Keratinocyte (primary cell): Measurements from ENCODE around the gene TOMM22. TPM values are rescaled to one million over a fixed set of nuclear protein-coding genes. Genes with fewer than 3 reads are reported as not detected.
A peak's percentile ranks its signal among the peaks of the same experiment; 100 is the strongest.

Experiments used
- DNase-seq: peaks from one replicate; pipeline ENCODE4 v3.0.0-alpha.2; 2011; ENCODE audit warnings: low read depth, missing footprints, low spot score
- FAIRE-seq: peaks from 2 replicates; lab custom pipeline; 2011; peaks lifted over from hg19 to GRCh38; lab: Jason Lieb, UNC
- H2AFZ ChIP-seq: 2 replicates; pipeline ENCODE4 v1.6.0; 2012; ENCODE audit warnings: low read length, control low read depth, inconsistent platforms; ENCODE audit not compliant: control insufficient read depth
- H3K27ac ChIP-seq: 2 replicates; pipeline ENCODE4 v1.5.1; 2011; ENCODE audit warnings: low read length; ENCODE audit not compliant: control insufficient read depth, insufficient read depth
- H3K27me3 ChIP-seq: 3 replicates; pipeline ENCODE4 v1.6.0; 2011; ENCODE audit warnings: low read length; ENCODE audit not compliant: control insufficient read depth, insufficient read depth; ENCODE audit errors: extremely low read depth
- H3K36me3 ChIP-seq, 2 experiments: 2 replicates in 1 of 2; 3 replicates in 1 of 2; pipeline ENCODE4 v1.5.1; 2011; ENCODE audit warnings: low read length in 2 of 2, mild to moderate bottlenecking in 1 of 2; ENCODE audit not compliant: control insufficient read depth in 2 of 2, insufficient read depth in 2 of 2; ENCODE audit errors: extremely low read depth in 1 of 2
- H3K4me1 ChIP-seq: 3 replicates; pipeline ENCODE4 v1.5.1; 2011; ENCODE audit warnings: low read length; ENCODE audit not compliant: control insufficient read depth, insufficient read depth; ENCODE audit errors: extremely low read depth
- H3K4me2 ChIP-seq: 3 replicates; pipeline ENCODE4 v1.6.0; 2011; ENCODE audit warnings: low read depth, low read length; ENCODE audit not compliant: control insufficient read depth, insufficient read depth; ENCODE audit errors: extremely low read depth
- H3K4me3 ChIP-seq, 3 experiments: fragments of 200-600 bp in 1 of 3; sonication (generic) in 1 of 3; 2 replicates in 2 of 3; 3 replicates in 1 of 3; pipeline ENCODE4 v1.5.1; 2011 to 2016; ENCODE audit warnings: low read length in 3 of 3, mild to moderate bottlenecking in 3 of 3, control low read depth in 2 of 3, inconsistent platforms in 1 of 3, low read depth in 1 of 3, mixed read lengths in 1 of 3, mixed run types in 1 of 3, moderate library complexity in 1 of 3; ENCODE audit not compliant: control insufficient read depth in 2 of 3, insufficient read depth in 2 of 3; ENCODE audit errors: extremely low read depth in 1 of 3
- H3K79me2 ChIP-seq: 2 replicates; pipeline ENCODE4 v1.6.0; 2012; ENCODE audit warnings: low read length; ENCODE audit not compliant: control insufficient read depth, insufficient read depth
- H3K9ac ChIP-seq: 3 replicates; pipeline ENCODE4 v1.6.0; 2011; ENCODE audit warnings: low read length; ENCODE audit not compliant: control insufficient read depth, insufficient read depth; ENCODE audit errors: extremely low read depth
- H3K9me1 ChIP-seq: 3 replicates; pipeline ENCODE4 v1.6.0; 2011; ENCODE audit warnings: low read length; ENCODE audit not compliant: control insufficient read depth, insufficient read depth; ENCODE audit errors: extremely low read depth
- H3K9me3 ChIP-seq: 2 replicates; pipeline ENCODE4 v1.5.1; 2012; ENCODE audit warnings: low read depth, low read length; ENCODE audit not compliant: control insufficient read depth
- H4K20me1 ChIP-seq: 3 replicates; pipeline ENCODE4 v1.6.0; 2011; ENCODE audit warnings: low read length; ENCODE audit not compliant: control insufficient read depth, insufficient read depth; ENCODE audit errors: extremely low read depth
- EZH2 ChIP-seq: IDR thresholded peaks from one replicate; pipeline ENCODE4 v1.6.1; 2012; ENCODE audit warnings: inconsistent platforms, mild to moderate bottlenecking, low read length, moderate library complexity
- dilution Hi-C: fragments of 300-500 bp; cut with MboI; formaldehyde crosslinking; loops from one replicate; pipeline ENCODE4 v1.7.0; 2020; ENCODE audit warnings: low sequenced_read_pairs; ENCODE audit not compliant: extremely low pct_ligation_motif_present
- polyA minus RNA-seq, 3 experiments: library from RNA; depleted of rRNA, polyadenylated mRNA; stranded (reverse); fragments of >200 nt; gene quantifications; 1 replicate in 1 of 3; 2 replicates in 1 of 3; 3 replicates in 1 of 3; pipeline ENCODE4 v1.2.3, GENCODE V29; 2011
- polyA plus RNA-seq, 5 experiments: library from polyadenylated mRNA; depleted of rRNA in 3 of 5; stranded (reverse) in 3 of 5; stranded (forward) in 1 of 5; unstranded in 1 of 5; fragments of >200 nt; gene quantifications; 1 replicate in 1 of 5; 2 replicates in 3 of 5; 3 replicates in 1 of 5; pipeline versions ENCODE4 v1.2.1 to v1.2.3, GENCODE V29; 2011 to 2012; ENCODE audit warnings: missing spikeins in 2 of 5, low read depth in 1 of 5, low replicate concordance in 1 of 5
- TF ChIP-seq, protein P1 (sequence below), 3 experiments: IDR thresholded peaks in 1 of 3; conservative IDR thresholded peaks in 1 of 3; optimal IDR thresholded peaks in 1 of 3; 2 replicates in 2 of 3; 3 replicates in 1 of 3; pipeline versions ENCODE3 to v1.5.1; 2011; ENCODE audit warnings: low read length in 3 of 3, mild to moderate bottlenecking in 3 of 3, moderate library complexity in 2 of 3, control low read depth in 1 of 3, inconsistent platforms in 1 of 3; ENCODE audit not compliant: insufficient read depth in 2 of 3; ENCODE audit errors: extremely low read depth in 1 of 3

The TOMM22 gene
- 45.3 to 85.6 TPM (median 81.8 TPM) in 3 replicates for polyA plus RNA-seq
- 22.0 TPM for polyA plus RNA-seq (2011; ENCODE audit: low read depth)
- polyA plus RNA-seq (2011; cell fraction: cytosol; rRNA removed): 55.9 and 94.3 TPM in 2 replicates
- 23.1 and 24.1 TPM in 2 replicates for polyA plus RNA-seq (2011; cell fraction: nucleus; rRNA removed)
- 48.1 and 71.8 TPM in 2 replicates for polyA plus RNA-seq (2012; ENCODE audit: low replicate concordance)
- 20.3 to 50.9 TPM (median 35.2 TPM) in 3 replicates for polyA minus RNA-seq
- polyA minus RNA-seq (2011; cell fraction: cytosol; rRNA and poly(A)+ RNA removed): 41.4 TPM
- 5.1 and 9.5 TPM in 2 replicates for polyA minus RNA-seq (2011; cell fraction: nucleus; rRNA and poly(A)+ RNA removed)

GRCh38 chr22:38681582-38682335 lies at the start of gene TOMM22:
TOMM22 (plus strand) TSS chr22:38681957; CDS start chr22:38681979, 22 bp downstream.
- Histone ChIP-seq H3K27me3 (no peaks in the 10 kb centered on the region), H3K9me1 (peaks cover 3% of the 10 kb centered on the region), H3K79me2 (peaks cover 18% of the 10 kb centered on the region), H3K9ac (peak within 1 kb of the TSS; percentile 84), H2AFZ (peak within 1 kb of the TSS; percentile 96), H3K4me3 (peak within 1 kb of the TSS; percentile 65 to 91 (median 83)), H3K4me2 (peak within 1 kb of the TSS; percentile 95), H3K27ac (peak within 1 kb of the TSS; percentile 86), H3K9me3 (no peaks in the 10 kb centered on the region), H3K36me3 (peaks cover 19 to 28% of the 10 kb centered on the region in 2 experiments), H3K4me1 (peaks cover 4% of the 10 kb centered on the region), H4K20me1 (no peaks in the 10 kb centered on the region)
- FAIRE-seq (no peak), DNase-seq (no peak)
- TF ChIP-seq, protein P1, sequence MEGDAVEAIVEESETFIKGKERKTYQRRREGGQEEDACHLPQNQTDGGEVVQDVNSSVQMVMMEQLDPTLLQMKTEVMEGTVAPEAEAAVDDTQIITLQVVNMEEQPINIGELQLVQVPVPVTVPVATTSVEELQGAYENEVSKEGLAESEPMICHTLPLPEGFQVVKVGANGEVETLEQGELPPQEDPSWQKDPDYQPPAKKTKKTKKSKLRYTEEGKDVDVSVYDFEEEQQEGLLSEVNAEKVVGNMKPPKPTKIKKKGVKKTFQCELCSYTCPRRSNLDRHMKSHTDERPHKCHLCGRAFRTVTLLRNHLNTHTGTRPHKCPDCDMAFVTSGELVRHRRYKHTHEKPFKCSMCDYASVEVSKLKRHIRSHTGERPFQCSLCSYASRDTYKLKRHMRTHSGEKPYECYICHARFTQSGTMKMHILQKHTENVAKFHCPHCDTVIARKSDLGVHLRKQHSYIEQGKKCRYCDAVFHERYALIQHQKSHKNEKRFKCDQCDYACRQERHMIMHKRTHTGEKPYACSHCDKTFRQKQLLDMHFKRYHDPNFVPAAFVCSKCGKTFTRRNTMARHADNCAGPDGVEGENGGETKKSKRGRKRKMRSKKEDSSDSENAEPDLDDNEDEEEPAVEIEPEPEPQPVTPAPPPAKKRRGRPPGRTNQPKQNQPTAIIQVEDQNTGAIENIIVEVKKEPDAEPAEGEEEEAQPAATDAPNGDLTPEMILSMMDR (optimal IDR thresholded peaks at IDR 0.05 in 1 of 3, IDR thresholded peaks at IDR 0.05 in 1 of 3, conservative IDR thresholded peaks at IDR 0.05 in 1 of 3; ENCODE audit: extremely low read depth in 1 of 3, insufficient read depth in 2 of 3, low read length in 3 of 3): peak; percentile 59 to 88 (median 76)
- TF ChIP-seq EZH2: no peak
- dilution Hi-C loops: no loop called here

- FAIRE-seq: no peak
- Histone ChIP-seq H3K79me2 (no peaks in the 10 kb centered on the region), H3K9me3 (no peaks in the 10 kb centered on the region)
Observed at GRCh38 chr22:38632528-38632927, 49.2 kb upstream of the TOMM22 start.

More at GRCh38 chr22:38632528-38632927, 49.2 kb upstream of the TOMM22 start:
- no peaks in the 10 kb centered on the region for H3K4me1 ChIP-seq
- no peak overlapping the region for H3K9ac ChIP-seq
- no peaks in the 10 kb centered on the region for H3K36me3 ChIP-seq
- H2AFZ ChIP-seq: no peak overlapping the region
- dilution Hi-C loops: no loop called here
- H3K9me1 ChIP-seq: no peaks in the 10 kb centered on the region
- TF ChIP-seq, protein P1 (optimal IDR thresholded peaks at IDR 0.05 in 1 of 3, IDR thresholded peaks at IDR 0.05 in 1 of 3, conservative IDR thresholded peaks at IDR 0.05 in 1 of 3; ENCODE audit: extremely low read depth in 1 of 3, insufficient read depth in 2 of 3, low read length in 3 of 3): no peak
- no peak for TF ChIP-seq EZH2
- no peaks in the 10 kb centered on the region for H4K20me1 ChIP-seq
- DNase-seq: no peak
- no peak overlapping the region for H3K4me2 ChIP-seq
- H3K4me3 ChIP-seq: no peak overlapping the region
- H3K27ac ChIP-seq: no peak overlapping the region
- H3K27me3 ChIP-seq: no peaks in the 10 kb centered on the region
